ENCODE measurements around the gene ID2.

Gene ID2

DNA sequence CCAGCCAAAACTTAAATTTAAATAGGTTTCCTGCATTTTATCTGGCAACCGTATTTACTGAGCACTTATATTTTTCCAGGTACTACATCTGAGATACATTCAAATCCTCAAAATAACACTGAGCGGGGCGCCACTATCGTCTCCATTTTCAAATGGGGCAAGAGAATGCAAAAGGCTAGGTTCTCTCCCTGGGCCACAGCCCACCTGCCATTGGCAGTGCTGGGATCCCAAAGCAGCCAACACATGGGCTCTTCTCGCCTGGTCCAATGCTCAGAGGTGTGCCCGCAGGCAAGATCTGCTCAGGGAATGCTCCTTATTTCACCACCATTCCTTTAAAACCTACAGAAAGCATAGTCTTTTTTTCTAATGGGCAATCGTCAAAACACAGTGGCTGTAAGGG, 11.3 kb upstream of the ID2 start:
- DNase-seq, result no peak

- no peak for DNase-seq
Observed at GRCh38 chr2:8671176-8671575, 10.7 kb upstream of the ID2 start.

GRCh38 chr2:8671802-8672201, 10.1 kb upstream of the ID2 start:
- no peak for DNase-seq

DNA sequence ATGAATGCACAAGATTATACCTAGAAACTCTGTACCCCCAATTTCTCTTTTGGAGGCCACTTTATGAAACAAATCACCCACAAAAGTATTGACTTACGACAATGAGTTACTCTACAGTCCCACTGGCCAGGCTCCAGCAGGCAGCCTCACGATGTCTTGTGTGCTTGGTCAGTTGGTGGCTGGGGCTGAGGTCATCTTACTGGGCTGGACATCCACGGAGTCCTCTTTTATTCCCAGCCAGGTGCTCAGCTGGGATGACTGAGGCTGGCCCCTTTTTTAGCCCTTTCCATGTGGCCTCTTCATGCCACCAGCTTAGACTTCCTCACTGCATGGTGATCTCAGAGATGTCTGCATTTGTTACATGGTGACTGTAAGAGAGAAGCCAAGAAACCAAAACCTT, 8.9 kb upstream of the ID2 start:
- no peak for DNase-seq

DNA sequence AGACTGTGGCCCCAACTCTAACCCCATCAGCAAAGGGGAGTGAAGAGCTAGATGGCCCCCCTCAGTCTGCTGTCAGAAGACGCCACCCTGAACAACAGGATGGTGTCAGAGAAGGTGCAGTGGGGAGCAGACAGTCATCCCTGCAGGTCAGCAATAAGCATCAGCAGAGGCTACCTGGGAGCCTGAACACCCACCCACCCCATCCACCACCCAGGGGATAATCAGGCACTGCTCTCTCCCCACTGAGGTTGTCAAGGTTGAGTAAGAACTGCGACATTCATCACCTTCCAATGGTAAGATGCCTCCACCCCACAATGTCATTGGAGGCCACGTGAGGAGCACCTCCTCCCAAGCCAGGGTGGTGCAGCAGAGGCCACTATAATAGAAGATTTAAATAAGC, 8.5 kb upstream of the ID2 start:
- DNase-seq, result no peak

DNA sequence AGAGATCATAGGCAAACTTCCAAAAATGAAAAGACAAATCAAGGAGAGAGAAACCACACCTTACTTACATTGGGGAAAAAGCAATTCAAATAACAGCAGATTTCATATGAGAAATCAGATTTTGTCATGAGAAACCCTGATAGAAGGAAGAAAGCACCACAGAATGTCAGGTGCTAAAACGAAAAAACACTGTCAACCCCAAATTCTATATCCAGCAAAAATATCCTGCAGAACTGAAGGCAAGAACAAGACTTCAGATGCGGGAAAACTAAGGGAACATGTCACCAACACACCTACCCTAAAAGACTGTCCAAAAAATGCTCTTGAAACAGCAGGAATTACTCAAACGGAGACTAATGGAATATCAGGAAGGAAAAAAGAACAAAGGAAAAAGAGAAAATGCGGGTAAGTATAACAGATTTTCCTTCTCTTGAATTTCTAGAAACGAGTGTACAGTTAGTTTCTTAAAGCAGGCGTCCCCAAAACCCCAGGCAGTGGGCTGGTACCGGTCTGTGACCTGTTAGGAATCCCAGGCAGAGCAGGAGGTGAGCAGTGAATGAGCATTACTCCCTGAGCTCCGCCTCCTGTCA, 7.3 kb upstream of the ID2 start:
- no peak for DNase-seq

GRCh38 chr2:8675543-8675942, 6.3 kb upstream of the ID2 start:
- DNase-seq, result no peak

DNA sequence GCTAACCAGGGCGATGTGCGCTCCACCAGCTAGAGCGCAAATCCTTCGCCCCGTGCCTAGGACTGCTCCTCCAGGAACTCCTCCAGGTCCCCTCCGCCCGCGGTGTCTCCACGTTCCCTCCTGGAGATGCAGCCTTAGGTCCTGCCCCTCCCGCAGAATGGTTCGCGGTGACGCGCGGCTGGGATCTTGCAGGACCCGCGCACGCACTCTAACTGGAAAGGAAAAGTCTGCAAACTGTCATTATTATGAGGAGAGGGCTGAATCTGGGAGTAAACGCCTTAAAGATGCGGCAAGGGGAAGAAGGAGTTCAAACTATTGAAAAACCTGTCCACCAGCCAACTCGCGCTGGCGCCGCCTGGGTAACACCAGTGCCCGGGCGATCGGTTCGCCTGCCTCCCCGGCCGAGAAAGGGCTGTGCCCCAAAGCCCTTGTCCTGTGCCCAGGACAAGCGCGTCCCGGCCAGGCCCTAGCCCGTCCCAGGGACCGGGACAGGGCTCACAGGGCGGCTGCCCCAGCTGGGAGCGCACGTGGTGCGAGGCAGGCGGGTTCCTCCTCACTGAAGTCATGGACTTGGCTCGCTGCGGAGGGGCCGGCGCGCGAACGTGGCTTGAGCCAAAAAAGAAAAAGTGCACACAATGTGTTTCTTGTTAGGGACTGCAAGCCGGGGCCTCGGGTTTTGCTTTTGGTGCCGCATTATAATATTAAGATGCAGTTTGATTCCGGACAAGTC, 5.5 kb upstream of the ID2 start:
- DNase-seq, result no peak

- DNase-seq, result no peak
Observed at GRCh38 chr2:8676921-8677645, 4.8 kb upstream of the ID2 start.

DNA sequence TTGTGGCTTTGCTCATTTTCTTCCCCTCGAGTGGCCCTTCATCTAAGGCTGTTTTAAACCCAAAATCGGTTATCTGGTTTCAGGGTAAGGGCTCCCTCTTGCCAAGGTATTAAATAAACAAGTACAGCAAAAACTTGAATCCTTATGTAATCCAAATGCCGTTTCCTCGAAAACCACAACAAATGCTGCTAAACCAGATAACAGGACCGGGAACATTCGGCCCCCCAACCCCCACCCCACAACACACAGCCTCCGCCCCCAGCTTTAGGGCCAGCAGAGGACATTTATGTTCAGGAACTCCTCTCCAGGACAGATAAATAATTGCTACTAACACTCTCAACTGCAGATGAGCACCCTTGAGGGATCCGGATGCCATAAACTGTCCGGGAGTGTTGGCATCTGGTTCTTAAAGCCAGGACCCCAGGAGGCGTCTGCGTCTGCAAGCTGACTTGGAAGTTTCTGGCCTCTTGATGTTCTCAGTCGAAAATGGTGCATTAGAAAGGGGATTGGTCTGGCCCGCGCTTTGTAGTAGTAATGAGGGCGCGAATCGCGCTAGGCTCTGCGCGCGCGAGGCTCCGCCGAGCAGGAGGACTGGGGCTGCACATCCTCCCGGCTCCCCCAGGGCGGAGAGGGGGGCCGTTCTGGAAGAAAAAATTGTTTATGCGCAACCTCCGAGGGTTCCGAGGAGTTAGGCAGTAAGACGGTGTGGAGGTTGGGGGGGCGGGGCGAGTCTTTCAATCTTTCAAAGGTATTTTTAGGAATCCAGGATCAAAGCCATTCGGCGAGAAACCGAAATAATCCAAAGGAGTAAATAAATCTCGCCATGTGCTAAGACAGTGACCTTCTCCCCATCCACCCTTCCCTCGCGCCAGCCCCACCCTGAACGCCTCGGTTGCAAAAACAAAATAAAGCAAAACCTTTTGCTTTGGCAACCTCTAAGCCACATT, 3.9 kb upstream of the ID2 start:
- peak; percentile 92 for DNase-seq

DNA sequence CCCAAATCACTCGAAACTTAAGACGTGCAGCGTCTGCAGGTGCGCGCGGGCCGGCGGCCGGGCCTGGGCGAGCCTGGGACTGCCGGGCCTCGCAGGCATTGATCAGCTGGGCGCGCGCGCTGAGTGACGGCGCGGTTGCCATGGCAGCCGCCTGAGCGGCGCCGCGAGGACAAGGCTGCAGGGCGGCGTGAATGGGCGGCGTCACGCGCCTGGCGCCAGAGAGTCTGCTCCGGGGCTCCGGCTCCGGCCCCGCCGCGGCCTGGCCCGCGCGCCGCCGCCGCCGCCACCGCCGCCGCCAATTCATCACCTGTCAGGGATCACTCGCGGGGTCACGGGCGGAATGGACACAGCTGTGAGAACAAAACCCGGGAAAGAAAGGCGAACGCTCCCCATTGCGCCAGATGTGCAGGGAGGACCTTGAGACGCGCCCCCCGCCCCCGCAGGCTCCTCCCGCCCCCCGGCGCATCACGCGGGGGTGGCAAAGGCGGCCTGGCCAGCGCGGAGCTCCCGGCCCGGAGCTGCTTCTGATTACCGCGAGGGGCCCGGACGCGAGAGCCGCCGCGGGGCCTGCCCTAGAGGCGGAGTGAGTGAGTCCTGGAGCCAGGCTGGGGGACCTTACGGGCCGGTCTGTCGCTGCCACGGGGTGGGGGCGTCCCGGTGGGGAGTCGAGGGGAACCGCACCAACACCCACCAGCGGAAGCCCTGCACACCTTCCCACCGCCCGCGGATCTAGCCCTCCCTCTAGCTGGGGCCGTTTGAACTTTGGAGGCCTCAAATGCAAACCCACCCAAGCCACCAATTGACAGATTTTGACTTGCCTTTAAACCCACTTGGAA, 2.9 kb upstream of the ID2 start:
- peak; percentile 95 for DNase-seq

DNA sequence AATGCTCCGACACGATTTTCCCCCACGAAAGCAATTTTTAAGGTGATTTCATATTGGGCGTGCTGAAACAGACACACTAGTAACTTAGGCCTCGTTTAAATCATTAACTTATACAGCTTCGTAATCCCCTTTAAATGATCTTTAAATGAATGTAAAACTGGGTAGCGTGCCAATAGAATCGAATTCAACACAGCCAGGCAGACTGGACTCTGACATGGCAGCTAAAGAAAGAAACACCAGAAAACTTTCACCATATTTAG, 2.4 kb upstream of the ID2 start:
- no peak for DNase-seq

DNA sequence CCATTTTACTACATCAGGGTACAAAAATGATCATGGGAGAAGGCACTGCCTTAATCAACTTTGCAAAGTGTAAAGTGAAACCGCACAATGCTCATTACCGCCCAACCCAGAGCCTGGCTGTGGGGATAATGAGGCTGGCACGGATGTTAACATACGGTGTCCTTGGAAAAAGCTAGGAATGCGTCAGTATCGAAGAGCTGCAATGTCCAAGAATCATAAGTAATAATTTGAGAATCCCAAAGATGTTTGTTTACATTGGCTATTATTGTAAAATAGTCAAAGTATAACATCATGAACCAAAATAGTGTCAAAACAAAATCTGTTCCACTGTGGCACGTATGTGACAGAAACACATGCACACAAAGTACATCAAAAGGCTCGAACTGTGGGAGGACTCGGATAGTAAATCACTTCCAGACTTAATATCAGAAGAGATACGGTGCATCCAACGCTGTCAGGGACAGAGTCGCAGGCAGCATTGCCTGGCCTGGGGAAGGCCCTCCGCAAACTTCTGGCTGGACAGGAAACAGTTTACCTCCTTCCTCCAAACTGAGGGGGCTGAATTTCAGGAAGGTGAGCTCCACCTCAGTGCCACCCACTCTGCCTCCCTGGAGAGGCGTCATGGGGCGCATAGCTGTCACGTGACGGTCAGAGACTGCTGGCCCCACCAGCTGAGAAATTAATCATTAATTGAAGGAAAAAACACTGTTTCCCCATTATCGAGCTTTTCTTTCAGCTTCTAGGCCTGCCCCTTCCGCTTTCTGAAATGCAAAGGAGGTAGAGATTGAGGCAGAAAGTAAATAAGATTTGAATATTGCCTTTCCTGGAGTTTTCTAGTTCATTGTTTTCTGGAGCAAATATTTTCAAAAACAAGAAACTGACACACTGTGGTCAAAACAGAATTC, 1.8 kb upstream of the ID2 start:
- peak; percentile 77 for DNase-seq

- peak; percentile 93 for DNase-seq
Observed at GRCh38 chr2:8680822-8681760, 765 bp upstream of the ID2 start.

GRCh38 chr2:8682719-8683667, 1.1 kb downstream of the ID2 start:
- DNase-seq, result peak; percentile 82

GRCh38 chr2:8684540-8684877, 2.7 kb downstream of the ID2 start:
- DNase-seq, result peak; percentile 84

- DNase-seq, result peak; percentile 84
Observed at GRCh38 chr2:8684878-8685696, 3.2 kb downstream of the ID2 start.

- peak; percentile 79 for DNase-seq
Observed at GRCh38 chr2:8685697-8686358, 4.0 kb downstream of the ID2 start.

Data from NCI-H2171 treated with DMSO at 0.1 percent for 48 hours (cell line).